ENCODE results near the gene CDK5RAP2.

DNA sequence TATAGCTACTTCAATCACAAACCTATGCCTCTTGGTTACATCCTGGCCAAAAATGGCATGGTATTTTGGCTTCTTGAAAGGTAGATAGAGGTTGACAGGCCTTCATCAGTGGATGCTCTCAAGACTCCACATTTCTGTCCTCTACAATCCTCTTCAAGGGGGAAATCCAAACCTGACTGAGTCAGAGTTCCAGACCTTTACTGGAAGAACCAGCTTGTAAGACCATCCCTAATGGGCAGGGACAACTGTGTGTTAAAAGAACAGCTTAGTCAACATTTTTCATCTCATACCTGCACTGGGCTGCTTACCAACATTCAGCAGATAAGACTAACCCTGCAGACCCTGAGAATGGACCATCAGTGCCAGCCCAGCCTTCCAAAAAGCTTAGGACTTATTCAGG lies 155.7 kb downstream of the CDK5RAP2 start:
- no peak for TF ChIP-seq ZNF592 (IDR thresholded peaks at IDR 0.05)
- no peak for TF ChIP-seq ATF7 (IDR thresholded peaks at IDR 0.05)
- no peak for TF ChIP-seq NBN (IDR thresholded peaks at IDR 0.05; ENCODE audit: low read depth)
- TF ChIP-seq MYNN (IDR thresholded peaks at IDR 0.05) = no peak
- TF ChIP-seq MYNN (CRISPR knock-in tag; IDR thresholded peaks at IDR 0.05) = no peak
- TF ChIP-seq, protein P1, sequence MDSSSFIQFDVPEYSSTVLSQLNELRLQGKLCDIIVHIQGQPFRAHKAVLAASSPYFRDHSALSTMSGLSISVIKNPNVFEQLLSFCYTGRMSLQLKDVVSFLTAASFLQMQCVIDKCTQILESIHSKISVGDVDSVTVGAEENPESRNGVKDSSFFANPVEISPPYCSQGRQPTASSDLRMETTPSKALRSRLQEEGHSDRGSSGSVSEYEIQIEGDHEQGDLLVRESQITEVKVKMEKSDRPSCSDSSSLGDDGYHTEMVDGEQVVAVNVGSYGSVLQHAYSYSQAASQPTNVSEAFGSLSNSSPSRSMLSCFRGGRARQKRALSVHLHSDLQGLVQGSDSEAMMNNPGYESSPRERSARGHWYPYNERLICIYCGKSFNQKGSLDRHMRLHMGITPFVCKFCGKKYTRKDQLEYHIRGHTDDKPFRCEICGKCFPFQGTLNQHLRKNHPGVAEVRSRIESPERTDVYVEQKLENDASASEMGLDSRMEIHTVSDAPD (CRISPR knock-in tag; IDR thresholded peaks at IDR 0.05) = no peak
- no peak for TF ChIP-seq CHCHD3 (CRISPR knock-in tag; IDR thresholded peaks at IDR 0.05)
- no peak for TF ChIP-seq JUNB (CRISPR knock-in tag; conservative IDR thresholded peaks at IDR 0.05)

All from K562 (cell line).